GM23338 (cell line): ENCODE data around the gene PRELID2.

Source experiments
- CREB1 ChIP-seq: fragments of 250-450 bp; sonication (Bioruptor Pico); IDR thresholded peaks from 2 replicates; pipeline ENCODE4 v1.5.0; 2020; ENCODE audit warnings: low read depth, mild to moderate bottlenecking, moderate library complexity
- EZH2 ChIP-seq: fragments of 200-600 bp; sonication (generic); IDR thresholded peaks from one replicate; pipeline ENCODE4 v1.8.0; 2017; ENCODE audit warnings: antibody characterized with exemption, mild to moderate bottlenecking, low read depth; ENCODE audit not compliant: unreplicated experiment
- EZH2phosphoT487 ChIP-seq: fragments of 200-600 bp; sonication (generic); IDR thresholded peaks from one replicate; pipeline ENCODE4 v1.8.1; 2018; ENCODE audit warnings: antibody characterized with exemption; ENCODE audit not compliant: unreplicated experiment
- POLR2AphosphoS5 ChIP-seq: IDR thresholded peaks from 2 replicates; pipeline ENCODE4 v1.6.1; 2016; ENCODE audit warnings: antibody characterized with exemption, low read depth
- STAT1 ChIP-seq: IDR thresholded peaks from one replicate; pipeline ENCODE4 v1.6.1; 2016; ENCODE audit warnings: antibody characterized with exemption; ENCODE audit not compliant: unreplicated experiment
- ZNF114 ChIP-seq: fragments of 250-450 bp; sonication (Bioruptor Pico); IDR thresholded peaks from 2 replicates; pipeline ENCODE4 v1.5.0; 2020; ENCODE audit warnings: mild to moderate bottlenecking, moderate library complexity
- ZNF462 ChIP-seq: fragments of 250-450 bp; sonication (Bioruptor Pico); IDR thresholded peaks from 2 replicates; pipeline ENCODE4 v1.5.0; 2020; ENCODE audit warnings: mild to moderate bottlenecking, moderate library complexity
- TF ChIP-seq, protein P1 (sequence below): IDR thresholded peaks from one replicate; pipeline ENCODE4 v1.6.1; 2018; ENCODE audit warnings: antibody characterized with exemption; ENCODE audit not compliant: unreplicated experiment
- TF ChIP-seq, protein P2 (sequence below), 2 experiments: fragments of 200-600 bp in 1 of 2; sonication (generic) in 1 of 2; conservative IDR thresholded peaks; 2 replicates each; pipeline versions ENCODE4 v1.5.1 to v1.6.1; 2016 to 2017; ENCODE audit warnings: antibody characterized with exemption in 2 of 2, low read depth in 2 of 2, mild to moderate bottlenecking in 2 of 2, moderate library complexity in 1 of 2
- TF ChIP-seq, protein P3 (sequence below): IDR thresholded peaks from 2 replicates; pipeline ENCODE4 v1.6.1; 2016; ENCODE audit warnings: antibody characterized with exemption

DNA sequence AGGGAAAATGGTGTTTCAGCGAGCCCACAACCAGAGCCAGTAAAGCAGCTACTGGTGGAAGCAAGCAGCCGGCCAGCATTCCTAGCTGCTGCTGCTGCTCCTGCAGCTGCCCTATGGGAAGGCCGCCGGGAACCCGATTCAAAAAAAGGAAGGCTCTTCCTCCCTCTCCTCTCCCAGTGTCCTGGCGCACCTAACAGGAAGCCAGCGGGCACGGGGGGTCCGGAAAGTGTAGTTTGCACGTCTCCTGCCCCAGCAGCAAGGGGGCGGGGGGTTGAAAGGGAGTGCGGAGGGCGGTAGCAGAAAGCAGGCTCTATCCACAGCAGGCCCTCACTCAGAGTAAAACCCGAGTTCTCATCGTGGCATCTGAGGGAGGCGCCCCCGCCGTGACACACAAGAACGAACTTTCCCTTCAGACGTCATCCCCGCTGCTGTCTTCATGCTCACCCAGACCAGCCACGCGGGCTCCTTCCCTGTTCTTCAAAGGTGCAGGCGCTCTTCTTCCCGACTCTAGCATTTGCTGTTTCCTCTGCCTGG is 21.2 kb upstream of the PRELID2 start:
- TF ChIP-seq, protein P1, sequence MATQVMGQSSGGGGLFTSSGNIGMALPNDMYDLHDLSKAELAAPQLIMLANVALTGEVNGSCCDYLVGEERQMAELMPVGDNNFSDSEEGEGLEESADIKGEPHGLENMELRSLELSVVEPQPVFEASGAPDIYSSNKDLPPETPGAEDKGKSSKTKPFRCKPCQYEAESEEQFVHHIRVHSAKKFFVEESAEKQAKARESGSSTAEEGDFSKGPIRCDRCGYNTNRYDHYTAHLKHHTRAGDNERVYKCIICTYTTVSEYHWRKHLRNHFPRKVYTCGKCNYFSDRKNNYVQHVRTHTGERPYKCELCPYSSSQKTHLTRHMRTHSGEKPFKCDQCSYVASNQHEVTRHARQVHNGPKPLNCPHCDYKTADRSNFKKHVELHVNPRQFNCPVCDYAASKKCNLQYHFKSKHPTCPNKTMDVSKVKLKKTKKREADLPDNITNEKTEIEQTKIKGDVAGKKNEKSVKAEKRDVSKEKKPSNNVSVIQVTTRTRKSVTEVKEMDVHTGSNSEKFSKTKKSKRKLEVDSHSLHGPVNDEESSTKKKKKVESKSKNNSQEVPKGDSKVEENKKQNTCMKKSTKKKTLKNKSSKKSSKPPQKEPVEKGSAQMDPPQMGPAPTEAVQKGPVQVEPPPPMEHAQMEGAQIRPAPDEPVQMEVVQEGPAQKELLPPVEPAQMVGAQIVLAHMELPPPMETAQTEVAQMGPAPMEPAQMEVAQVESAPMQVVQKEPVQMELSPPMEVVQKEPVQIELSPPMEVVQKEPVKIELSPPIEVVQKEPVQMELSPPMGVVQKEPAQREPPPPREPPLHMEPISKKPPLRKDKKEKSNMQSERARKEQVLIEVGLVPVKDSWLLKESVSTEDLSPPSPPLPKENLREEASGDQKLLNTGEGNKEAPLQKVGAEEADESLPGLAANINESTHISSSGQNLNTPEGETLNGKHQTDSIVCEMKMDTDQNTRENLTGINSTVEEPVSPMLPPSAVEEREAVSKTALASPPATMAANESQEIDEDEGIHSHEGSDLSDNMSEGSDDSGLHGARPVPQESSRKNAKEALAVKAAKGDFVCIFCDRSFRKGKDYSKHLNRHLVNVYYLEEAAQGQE, result no peak
- TF ChIP-seq, protein P2, sequence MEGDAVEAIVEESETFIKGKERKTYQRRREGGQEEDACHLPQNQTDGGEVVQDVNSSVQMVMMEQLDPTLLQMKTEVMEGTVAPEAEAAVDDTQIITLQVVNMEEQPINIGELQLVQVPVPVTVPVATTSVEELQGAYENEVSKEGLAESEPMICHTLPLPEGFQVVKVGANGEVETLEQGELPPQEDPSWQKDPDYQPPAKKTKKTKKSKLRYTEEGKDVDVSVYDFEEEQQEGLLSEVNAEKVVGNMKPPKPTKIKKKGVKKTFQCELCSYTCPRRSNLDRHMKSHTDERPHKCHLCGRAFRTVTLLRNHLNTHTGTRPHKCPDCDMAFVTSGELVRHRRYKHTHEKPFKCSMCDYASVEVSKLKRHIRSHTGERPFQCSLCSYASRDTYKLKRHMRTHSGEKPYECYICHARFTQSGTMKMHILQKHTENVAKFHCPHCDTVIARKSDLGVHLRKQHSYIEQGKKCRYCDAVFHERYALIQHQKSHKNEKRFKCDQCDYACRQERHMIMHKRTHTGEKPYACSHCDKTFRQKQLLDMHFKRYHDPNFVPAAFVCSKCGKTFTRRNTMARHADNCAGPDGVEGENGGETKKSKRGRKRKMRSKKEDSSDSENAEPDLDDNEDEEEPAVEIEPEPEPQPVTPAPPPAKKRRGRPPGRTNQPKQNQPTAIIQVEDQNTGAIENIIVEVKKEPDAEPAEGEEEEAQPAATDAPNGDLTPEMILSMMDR (conservative IDR thresholded peaks at IDR 0.05; ENCODE audit: low read depth in 2 of 2), result no peak
- no peak for TF ChIP-seq EZH2phosphoT487
- TF ChIP-seq EZH2, result no peak
- peak; percentile 29; the same call in 1 of the 2 replicates for TF ChIP-seq POLR2AphosphoS5
- TF ChIP-seq ZNF462 (CRISPR knock-in tag), result no peak
- peak; percentile 34; the same call in 1 of the 2 replicates for TF ChIP-seq CREB1
- TF ChIP-seq, protein P3, sequence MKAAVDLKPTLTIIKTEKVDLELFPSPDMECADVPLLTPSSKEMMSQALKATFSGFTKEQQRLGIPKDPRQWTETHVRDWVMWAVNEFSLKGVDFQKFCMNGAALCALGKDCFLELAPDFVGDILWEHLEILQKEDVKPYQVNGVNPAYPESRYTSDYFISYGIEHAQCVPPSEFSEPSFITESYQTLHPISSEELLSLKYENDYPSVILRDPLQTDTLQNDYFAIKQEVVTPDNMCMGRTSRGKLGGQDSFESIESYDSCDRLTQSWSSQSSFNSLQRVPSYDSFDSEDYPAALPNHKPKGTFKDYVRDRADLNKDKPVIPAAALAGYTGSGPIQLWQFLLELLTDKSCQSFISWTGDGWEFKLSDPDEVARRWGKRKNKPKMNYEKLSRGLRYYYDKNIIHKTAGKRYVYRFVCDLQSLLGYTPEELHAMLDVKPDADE, result no peak; the same call in 1 of the 2 replicates
- no peak for TF ChIP-seq STAT1
- TF ChIP-seq ZNF114 (CRISPR knock-in tag), result no peak
